ENCODE results near the gene OSR1.
A peak's percentile ranks its signal among the peaks of the same experiment; 100 is the strongest.

OSR1 gene

GRCh38 chr2:19349911-19350677 is 8.3 kb downstream of the OSR1 start:
- H3K9me3 ChIP-seq (ENCODE audit: insufficient read depth, low read depth, low read length), result peaks cover 6% of the 10 kb centered on the region
- no peak overlapping the region for H2BK120ac ChIP-seq (ENCODE audit: insufficient read depth, low read length, poor library complexity)
- H3K9ac ChIP-seq (ENCODE audit: low read length), result no peak overlapping the region
- peaks cover 5% of the 10 kb centered on the region for H3K79me2 ChIP-seq (ENCODE audit: control insufficient read depth, insufficient read depth, low read length, poor library complexity)
- peaks cover 4 to 12% of the 10 kb centered on the region in 2 experiments for H3K4me1 ChIP-seq (ENCODE audit: control insufficient read depth in 1 of 2, insufficient read depth in 2 of 2, low read length in 2 of 2)
- H2BK12ac ChIP-seq (ENCODE audit: low read length), result peak overlapping the region; percentile 25
- no peak overlapping the region for H3K4me3 ChIP-seq (ENCODE audit: low read depth, low read length)
- H2AFZ ChIP-seq (ENCODE audit: insufficient read depth, low read length, poor library complexity), result peak overlapping the region; percentile 23
- no CpG with 5 or more reads among the region's 47 CpGs for WGBS (ENCODE audit: extremely low coverage, insufficient coverage, insufficient read length)
- H4K91ac ChIP-seq (ENCODE audit: low read depth, low read length), result no peak overlapping the region
- H4K8ac ChIP-seq (ENCODE audit: low read depth, low read length), result peak overlapping the region; percentile 24
- H2BK5ac ChIP-seq (ENCODE audit: low read depth, low read length, poor library complexity), result no peak overlapping the region
- H3K14ac ChIP-seq (ENCODE audit: low read length), result no peak overlapping the region
- H2AK5ac ChIP-seq (ENCODE audit: low read length), result no peak overlapping the region
- H3K79me1 ChIP-seq (ENCODE audit: low read length), result peaks cover 7% of the 10 kb centered on the region
- peak overlapping the region; percentile 70 for H3K4me2 ChIP-seq (ENCODE audit: low read length)
- no peaks in the 10 kb centered on the region for H3K36me3 ChIP-seq (ENCODE audit: control insufficient read depth in 1 of 2, insufficient read depth in 2 of 2, low read length in 2 of 2)
- H3K27me3 ChIP-seq (ENCODE audit: insufficient read depth, low read length), result peaks cover 46% of the 10 kb centered on the region
- no peak overlapping the region for H3K4ac ChIP-seq (ENCODE audit: low read depth, low read length)
- DNase-seq, result peak; percentile 69 to 82
- no peak overlapping the region for H3K18ac ChIP-seq (ENCODE audit: low read length)
- no peak overlapping the region for H3K27ac ChIP-seq (ENCODE audit: low read depth, low read length)
- H3K23ac ChIP-seq (ENCODE audit: low read length), result no peak overlapping the region
- no peak overlapping the region for H4K12ac ChIP-seq (ENCODE audit: low read depth, low read length)

GRCh38 chr2:19348692-19349091 is 9.7 kb downstream of the OSR1 start:
- Histone ChIP-seq H2BK120ac (ENCODE audit: insufficient read depth, low read length, poor library complexity) (no peak overlapping the region), H4K91ac (ENCODE audit: low read depth, low read length) (no peak overlapping the region), H3K14ac (ENCODE audit: low read length) (no peak overlapping the region), H3K18ac (ENCODE audit: low read length) (no peak overlapping the region), H3K23ac (ENCODE audit: low read length) (no peak overlapping the region), H4K8ac (ENCODE audit: low read depth, low read length) (peak overlapping the region; percentile 99), H3K9me3 (ENCODE audit: insufficient read depth, low read depth, low read length) (peaks cover 5% of the 10 kb centered on the region), H3K4ac (ENCODE audit: low read depth, low read length) (no peak overlapping the region), H3K79me1 (ENCODE audit: low read length) (peaks cover 7% of the 10 kb centered on the region), H3K36me3 (ENCODE audit: control insufficient read depth in 1 of 2, insufficient read depth in 2 of 2, low read length in 2 of 2) (no peaks in the 10 kb centered on the region), H3K4me2 (ENCODE audit: low read length) (peak overlapping the region; percentile 87), H2BK12ac (ENCODE audit: low read length) (no peak overlapping the region), H3K27ac (ENCODE audit: low read depth, low read length) (no peak overlapping the region), H3K27me3 (ENCODE audit: insufficient read depth, low read length) (peaks cover 32% of the 10 kb centered on the region), H2AFZ (ENCODE audit: insufficient read depth, low read length, poor library complexity) (no peak overlapping the region), H3K4me3 (ENCODE audit: low read depth, low read length) (no peak overlapping the region), H2AK5ac (ENCODE audit: low read length) (no peak overlapping the region), H4K12ac (ENCODE audit: low read depth, low read length) (no peak overlapping the region), H2BK5ac (ENCODE audit: low read depth, low read length, poor library complexity) (no peak overlapping the region), H3K4me1 (ENCODE audit: control insufficient read depth in 1 of 2, insufficient read depth in 2 of 2, low read length in 2 of 2) (peaks cover 4 to 12% of the 10 kb centered on the region in 2 experiments), H3K79me2 (ENCODE audit: control insufficient read depth, insufficient read depth, low read length, poor library complexity) (peaks cover 5% of the 10 kb centered on the region), H3K9ac (ENCODE audit: low read length) (no peak overlapping the region)
- no peak for DNase-seq
- no CpG with 5 or more reads among the region's 8 CpGs for WGBS (ENCODE audit: extremely low coverage, insufficient coverage, insufficient read length)

GRCh38 chr2:19347619-19348562 is 10.5 kb downstream of the OSR1 start:
- Histone ChIP-seq H3K79me1 (ENCODE audit: low read length) (peaks cover 7% of the 10 kb centered on the region), H3K27ac (ENCODE audit: low read depth, low read length) (peak overlapping the region; percentile 54), H3K36me3 (ENCODE audit: control insufficient read depth in 1 of 2, insufficient read depth in 2 of 2, low read length in 2 of 2) (no peaks in the 10 kb centered on the region), H2AFZ (ENCODE audit: insufficient read depth, low read length, poor library complexity) (peak overlapping the region; percentile 89), H3K18ac (ENCODE audit: low read length) (peak overlapping the region; percentile 98), H3K23ac (ENCODE audit: low read length) (no peak overlapping the region), H3K4me3 (ENCODE audit: low read depth, low read length) (peak overlapping the region; percentile 97), H4K12ac (ENCODE audit: low read depth, low read length) (peak overlapping the region; percentile 98), H3K4me2 (ENCODE audit: low read length) (peak overlapping the region; percentile 87), H3K27me3 (ENCODE audit: insufficient read depth, low read length) (peaks cover 24% of the 10 kb centered on the region), H2BK120ac (ENCODE audit: insufficient read depth, low read length, poor library complexity) (peak overlapping the region; percentile 78), H3K9ac (ENCODE audit: low read length) (peak overlapping the region; percentile 100), H3K4ac (ENCODE audit: low read depth, low read length) (peak overlapping the region; percentile 84), H2AK5ac (ENCODE audit: low read length) (peak overlapping the region; percentile 58), H2BK5ac (ENCODE audit: low read depth, low read length, poor library complexity) (peak overlapping the region; percentile 87), H4K8ac (ENCODE audit: low read depth, low read length) (peak overlapping the region; percentile 99), H2BK12ac (ENCODE audit: low read length) (peak overlapping the region; percentile 58), H3K9me3 (ENCODE audit: insufficient read depth, low read depth, low read length) (no peaks in the 10 kb centered on the region), H3K79me2 (ENCODE audit: control insufficient read depth, insufficient read depth, low read length, poor library complexity) (peaks cover 5% of the 10 kb centered on the region), H3K4me1 (ENCODE audit: control insufficient read depth in 1 of 2, insufficient read depth in 2 of 2, low read length in 2 of 2) (peaks cover 4 to 12% of the 10 kb centered on the region in 2 experiments), H3K14ac (ENCODE audit: low read length) (peak overlapping the region; percentile 97), H4K91ac (ENCODE audit: low read depth, low read length) (peak overlapping the region; percentile 97)
- no CpG with 5 or more reads among the region's 76 CpGs for WGBS (ENCODE audit: extremely low coverage, insufficient coverage, insufficient read length)
- DNase-seq, result peak; percentile 98 to 99

- Histone ChIP-seq H3K4ac (ENCODE audit: low read depth, low read length) (peak overlapping the region; percentile 84), H2AK5ac (ENCODE audit: low read length) (peak overlapping the region; percentile 58), H3K9me3 (ENCODE audit: insufficient read depth, low read depth, low read length) (no peaks in the 10 kb centered on the region), H3K4me1 (ENCODE audit: control insufficient read depth in 1 of 2, insufficient read depth in 2 of 2, low read length in 2 of 2) (peaks cover 4 to 12% of the 10 kb centered on the region in 2 experiments), H3K4me2 (ENCODE audit: low read length) (peak overlapping the region; percentile 87), H3K14ac (ENCODE audit: low read length) (peak overlapping the region; percentile 97), H2AFZ (ENCODE audit: insufficient read depth, low read length, poor library complexity) (peak overlapping the region; percentile 89), H3K79me2 (ENCODE audit: control insufficient read depth, insufficient read depth, low read length, poor library complexity) (peaks cover 5% of the 10 kb centered on the region), H4K8ac (ENCODE audit: low read depth, low read length) (peak overlapping the region; percentile 99), H2BK12ac (ENCODE audit: low read length) (no peak overlapping the region), H2BK5ac (ENCODE audit: low read depth, low read length, poor library complexity) (peak overlapping the region; percentile 87), H3K27me3 (ENCODE audit: insufficient read depth, low read length) (peaks cover 16% of the 10 kb centered on the region), H3K4me3 (ENCODE audit: low read depth, low read length) (peak overlapping the region; percentile 97), H3K23ac (ENCODE audit: low read length) (no peak overlapping the region), H3K36me3 (ENCODE audit: control insufficient read depth in 1 of 2, insufficient read depth in 2 of 2, low read length in 2 of 2) (no peaks in the 10 kb centered on the region), H3K79me1 (ENCODE audit: low read length) (peaks cover 7% of the 10 kb centered on the region), H3K18ac (ENCODE audit: low read length) (peak overlapping the region; percentile 98), H3K9ac (ENCODE audit: low read length) (peak overlapping the region; percentile 100), H4K91ac (ENCODE audit: low read depth, low read length) (peak overlapping the region; percentile 97), H4K12ac (ENCODE audit: low read depth, low read length) (peak overlapping the region; percentile 98), H3K27ac (ENCODE audit: low read depth, low read length) (no peak overlapping the region), H2BK120ac (ENCODE audit: insufficient read depth, low read length, poor library complexity) (peak overlapping the region; percentile 76)
- WGBS (ENCODE audit: extremely low coverage, insufficient coverage, insufficient read length), result no CpG with 5 or more reads among the region's 6 CpGs
- DNase-seq, result no peak
These were observed 11.3 kb downstream of the OSR1 start for GRCh38 chr2:19346983-19347618.
